HEK293 (cell line): ENCODE results near the gene NDUFA9.

Source experiments
- CTCF ChIA-PET: fragments of 350-600 bp; formaldehyde crosslinking; extraction: SDS; loops from one replicate; lab custom pipeline; 2021; ENCODE audit warnings: antibody characterized with exemption; lab: Yijun Ruan, JAX
- POLR2A ChIA-PET: fragments of 300-600 bp; formaldehyde crosslinking; extraction: SDS; loops from one replicate; lab custom pipeline; 2020; ENCODE audit warnings: antibody characterized with exemption, inconsistent platforms; lab: Yijun Ruan, JAX
- H3K27ac ChIP-seq: fragments of 200-500 bp; sonication (Bioruptor generic); 2 replicates; pipeline ENCODE4 v1.5.1; 2014; ENCODE audit warnings: low read depth, low read length, control low read depth, inconsistent platforms; ENCODE audit errors: extremely low read depth
- H3K36me3 ChIP-seq, 2 experiments: fragments of 200-500 bp in 1 of 2; sonication (Bioruptor generic) in 1 of 2; 1 replicate in 1 of 2; 2 replicates in 1 of 2; pipeline ENCODE4 v1.5.1; 2014 to 2017; ENCODE audit warnings: inconsistent platforms in 2 of 2, low read length in 2 of 2; ENCODE audit not compliant: control insufficient read depth in 2 of 2, insufficient read depth in 1 of 2
- H3K4me1 ChIP-seq: fragments of 200-500 bp; sonication (Bioruptor generic); 2 replicates; pipeline ENCODE4 v1.5.1; 2014; ENCODE audit warnings: mild to moderate bottlenecking, low read length, inconsistent platforms; ENCODE audit not compliant: control insufficient read depth, insufficient read depth
- H3K4me3 ChIP-seq: 2 replicates; pipeline ENCODE4 v1.5.1; 2011; ENCODE audit warnings: low read depth, mild to moderate bottlenecking, control low read depth, low read length, moderate library complexity
- H3K9me3 ChIP-seq: fragments of 200-500 bp; sonication (Bioruptor generic); 2 replicates; pipeline ENCODE4 v1.5.1; 2014; ENCODE audit warnings: low read depth, low read length, inconsistent platforms; ENCODE audit not compliant: control insufficient read depth, insufficient read depth
- HOXC10 ChIP-seq: sonication (generic); formaldehyde crosslinking; IDR thresholded peaks from 2 replicates; pipeline ENCODE4 v1.8.1; 2023; ENCODE audit warnings: mild to moderate bottlenecking, missing genetic modification reagents
- IKZF3 ChIP-seq: fragments of 450-650 bp; IDR thresholded peaks from 2 replicates; pipeline ENCODE4 v1.5.0; 2018; ENCODE audit warnings: missing biosample characterization, mild to moderate bottlenecking, missing genetic modification characterization, moderate library complexity
- KLF9 ChIP-seq: fragments of 450-650 bp; formaldehyde crosslinking; IDR thresholded peaks from 2 replicates; pipeline ENCODE4 v1.5.1; 2016; ENCODE audit warnings: missing biosample characterization, missing genetic modification characterization, low read depth
- SCRT2 ChIP-seq: fragments of 450-650 bp; formaldehyde crosslinking; IDR thresholded peaks from 2 replicates; pipeline ENCODE4 v1.5.1; 2016; ENCODE audit warnings: missing biosample characterization, missing genetic modification characterization
- SP3 ChIP-seq: fragments of 450-650 bp; formaldehyde crosslinking; IDR thresholded peaks from 2 replicates; pipeline ENCODE4 v1.5.1; 2016; ENCODE audit warnings: missing biosample characterization, missing genetic modification characterization
- ZBTB1 ChIP-seq: fragments of 450-650 bp; formaldehyde crosslinking; IDR thresholded peaks from 2 replicates; pipeline ENCODE4 v1.5.1; 2016; ENCODE audit warnings: missing biosample characterization, missing genetic modification characterization
- ZBTB17 ChIP-seq: fragments of 450-650 bp; formaldehyde crosslinking; IDR thresholded peaks from 2 replicates; pipeline ENCODE4 v1.5.1; 2016; ENCODE audit warnings: missing biosample characterization, missing genetic modification characterization
- ZBTB20 ChIP-seq: fragments of 450-650 bp; formaldehyde crosslinking; IDR thresholded peaks from 2 replicates; pipeline ENCODE4 v1.5.1; 2016; ENCODE audit warnings: missing biosample characterization, missing genetic modification characterization
- ZBTB48 ChIP-seq: fragments of 450-650 bp; formaldehyde crosslinking; IDR thresholded peaks from 2 replicates; pipeline ENCODE4 v1.5.1; 2016; ENCODE audit warnings: missing biosample characterization, missing genetic modification characterization
- ZFP41 ChIP-seq: fragments of 450-650 bp; formaldehyde crosslinking; IDR thresholded peaks from 2 replicates; pipeline ENCODE4 v1.5.1; 2016; ENCODE audit warnings: missing biosample characterization, missing genetic modification characterization, borderline replicate concordance
- ZFP69B ChIP-seq: fragments of 450-650 bp; formaldehyde crosslinking; IDR thresholded peaks from 2 replicates; pipeline ENCODE4 v1.5.1; 2016; ENCODE audit warnings: missing biosample characterization, missing genetic modification characterization
- ZIC2 ChIP-seq: fragments of 450-650 bp; formaldehyde crosslinking; IDR thresholded peaks from 2 replicates; pipeline ENCODE4 v1.5.1; 2016; ENCODE audit warnings: missing biosample characterization, missing genetic modification characterization
- ZNF10 ChIP-seq: fragments of 450-650 bp; formaldehyde crosslinking; IDR thresholded peaks from 2 replicates; pipeline ENCODE4 v1.5.1; 2017; ENCODE audit warnings: missing biosample characterization, missing genetic modification characterization
- ZNF169 ChIP-seq: fragments of 450-650 bp; formaldehyde crosslinking; IDR thresholded peaks from 2 replicates; pipeline ENCODE4 v1.5.1; 2016; ENCODE audit warnings: missing biosample characterization, missing genetic modification characterization
- ZNF174 ChIP-seq: fragments of 450-650 bp; formaldehyde crosslinking; IDR thresholded peaks from 2 replicates; pipeline ENCODE4 v1.5.0; 2017; ENCODE audit warnings: missing biosample characterization, mild to moderate bottlenecking, missing genetic modification characterization
- ZNF214 ChIP-seq: fragments of 450-650 bp; formaldehyde crosslinking; IDR thresholded peaks from 2 replicates; pipeline ENCODE4 v1.5.1; 2017; ENCODE audit warnings: missing biosample characterization, mild to moderate bottlenecking, missing genetic modification characterization, borderline replicate concordance
- ZNF292 ChIP-seq: fragments of 450-650 bp; formaldehyde crosslinking; IDR thresholded peaks from 2 replicates; pipeline ENCODE4 v1.5.1; 2016; ENCODE audit warnings: low read depth, missing biosample characterization, missing genetic modification characterization, borderline replicate concordance
- ZNF302 ChIP-seq: fragments of 450-650 bp; formaldehyde crosslinking; IDR thresholded peaks from 2 replicates; pipeline ENCODE4 v1.5.1; 2016; ENCODE audit warnings: missing biosample characterization, missing genetic modification characterization, low read depth
- ZNF335 ChIP-seq: fragments of 450-650 bp; formaldehyde crosslinking; conservative IDR thresholded peaks from 2 replicates; pipeline ENCODE4 v1.5.1; 2016; ENCODE audit warnings: missing biosample characterization, missing genetic modification characterization
- ZNF404 ChIP-seq: fragments of 450-650 bp; formaldehyde crosslinking; IDR thresholded peaks from 2 replicates; pipeline ENCODE4 v1.5.1; 2017; ENCODE audit warnings: missing biosample characterization, missing genetic modification characterization
- ZNF558 ChIP-seq: fragments of 450-650 bp; formaldehyde crosslinking; IDR thresholded peaks from 2 replicates; pipeline ENCODE4 v1.5.1; 2016; ENCODE audit warnings: missing biosample characterization, missing genetic modification characterization
- ZNF560 ChIP-seq: fragments of 450-650 bp; formaldehyde crosslinking; IDR thresholded peaks from 2 replicates; pipeline ENCODE4 v1.5.1; 2017; ENCODE audit warnings: missing biosample characterization, missing genetic modification characterization, borderline replicate concordance
- ZNF571 ChIP-seq: fragments of 450-650 bp; formaldehyde crosslinking; IDR thresholded peaks from 2 replicates; pipeline ENCODE4 v1.5.0; 2017; ENCODE audit warnings: missing biosample characterization, missing genetic modification characterization
- ZNF626 ChIP-seq: fragments of 450-650 bp; sonication (Bioruptor Pico); formaldehyde crosslinking; IDR thresholded peaks from 2 replicates; pipeline ENCODE4 v1.5.1; 2018; ENCODE audit warnings: missing biosample characterization, missing genetic modification characterization, inconsistent platforms
- ZNF664 ChIP-seq: fragments of 450-650 bp; formaldehyde crosslinking; IDR thresholded peaks from 2 replicates; pipeline ENCODE4 v1.5.1; 2016; ENCODE audit warnings: missing biosample characterization, missing genetic modification characterization
- ZNF830 ChIP-seq: fragments of 450-650 bp; IDR thresholded peaks from 2 replicates; pipeline ENCODE4 v1.5.0; 2018; ENCODE audit warnings: missing biosample characterization, missing genetic modification characterization, low read depth, mild to moderate bottlenecking, moderate library complexity
- ZNF843 ChIP-seq: fragments of 450-650 bp; formaldehyde crosslinking; IDR thresholded peaks from 2 replicates; pipeline ENCODE4 v1.5.1; 2016; ENCODE audit warnings: missing biosample characterization, missing genetic modification characterization
- TF ChIP-seq, protein P1 (sequence below): fragments of 450-650 bp; formaldehyde crosslinking; IDR thresholded peaks from 2 replicates; pipeline ENCODE4 v1.5.1; 2017; ENCODE audit warnings: missing biosample characterization, missing genetic modification characterization
- TF ChIP-seq, protein P2 (sequence below): fragments of 450-650 bp; formaldehyde crosslinking; IDR thresholded peaks from 2 replicates; pipeline ENCODE4 v1.5.1; 2016; ENCODE audit warnings: missing biosample characterization, missing genetic modification characterization
- TF ChIP-seq, protein P3 (sequence below): fragments of 450-650 bp; formaldehyde crosslinking; IDR thresholded peaks from 2 replicates; pipeline ENCODE4 v1.5.1; 2016; ENCODE audit warnings: missing biosample characterization, missing genetic modification characterization
- TF ChIP-seq, protein P4 (sequence below): fragments of 450-650 bp; formaldehyde crosslinking; IDR thresholded peaks from 2 replicates; pipeline ENCODE4 v1.5.1; 2016; ENCODE audit warnings: missing biosample characterization, missing genetic modification characterization
- TF ChIP-seq, protein P5 (sequence below): fragments of 450-650 bp; formaldehyde crosslinking; IDR thresholded peaks from 2 replicates; pipeline ENCODE4 v1.5.1; 2016; ENCODE audit warnings: missing biosample characterization, missing genetic modification characterization

The NDUFA9 gene

DNA sequence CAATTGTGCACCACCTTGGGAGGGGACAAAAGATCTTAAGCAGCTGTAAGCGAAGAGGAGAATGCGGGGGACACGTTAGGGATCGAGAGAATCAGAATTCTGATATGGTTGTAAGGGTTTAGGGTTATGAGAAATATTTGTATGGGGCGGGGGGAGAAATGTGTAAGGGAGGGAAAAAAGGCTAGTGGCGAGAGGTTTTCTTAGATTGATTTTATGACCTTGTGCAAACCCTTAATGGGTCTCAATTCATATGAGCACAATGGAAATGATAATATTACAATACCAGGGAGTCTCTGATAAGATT is 396 bp downstream of the NDUFA9 start:
- Histone ChIP-seq H3K27ac (peak overlapping the region; percentile 79), H3K4me1 (peaks cover 19% of the 10 kb centered on the region), H3K4me3 (peak overlapping the region; percentile 80), H3K9me3 (no peaks in the 10 kb centered on the region), H3K36me3 (peaks cover 4% of the 10 kb centered on the region in 2 experiments; a peak in 2 of 3 replicates)
- POLR2A ChIA-PET: interaction anchor here (0.9 to 1.5 kb wide), 5 partner anchors 9 to 111 kb away, joined by 3 to 8 read pairs (median 5); partner anchors contain the start of genes DYRK4 and RAD51AP1
- CTCF ChIA-PET: interaction anchor here (1.1 kb wide), 1 partner anchor 337 kb away, joined by 4 read pairs; no protein-coding TSS in a partner anchor
- no peak for TF ChIP-seq ZFP69B (tag by site-specific recombination)
- TF ChIP-seq, protein P1, sequence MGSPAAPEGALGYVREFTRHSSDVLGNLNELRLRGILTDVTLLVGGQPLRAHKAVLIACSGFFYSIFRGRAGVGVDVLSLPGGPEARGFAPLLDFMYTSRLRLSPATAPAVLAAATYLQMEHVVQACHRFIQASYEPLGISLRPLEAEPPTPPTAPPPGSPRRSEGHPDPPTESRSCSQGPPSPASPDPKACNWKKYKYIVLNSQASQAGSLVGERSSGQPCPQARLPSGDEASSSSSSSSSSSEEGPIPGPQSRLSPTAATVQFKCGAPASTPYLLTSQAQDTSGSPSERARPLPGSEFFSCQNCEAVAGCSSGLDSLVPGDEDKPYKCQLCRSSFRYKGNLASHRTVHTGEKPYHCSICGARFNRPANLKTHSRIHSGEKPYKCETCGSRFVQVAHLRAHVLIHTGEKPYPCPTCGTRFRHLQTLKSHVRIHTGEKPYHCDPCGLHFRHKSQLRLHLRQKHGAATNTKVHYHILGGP (tag by site-specific recombination): no peak
- no peak for TF ChIP-seq ZBTB1 (tag by site-specific recombination)
- TF ChIP-seq ZNF571 (tag by site-specific recombination): no peak
- no peak for TF ChIP-seq IKZF3 (tag by site-specific recombination)
- no peak for TF ChIP-seq ZNF214 (tag by site-specific recombination)
- TF ChIP-seq SP3 (tag by site-specific recombination): no peak
- TF ChIP-seq, protein P2, sequence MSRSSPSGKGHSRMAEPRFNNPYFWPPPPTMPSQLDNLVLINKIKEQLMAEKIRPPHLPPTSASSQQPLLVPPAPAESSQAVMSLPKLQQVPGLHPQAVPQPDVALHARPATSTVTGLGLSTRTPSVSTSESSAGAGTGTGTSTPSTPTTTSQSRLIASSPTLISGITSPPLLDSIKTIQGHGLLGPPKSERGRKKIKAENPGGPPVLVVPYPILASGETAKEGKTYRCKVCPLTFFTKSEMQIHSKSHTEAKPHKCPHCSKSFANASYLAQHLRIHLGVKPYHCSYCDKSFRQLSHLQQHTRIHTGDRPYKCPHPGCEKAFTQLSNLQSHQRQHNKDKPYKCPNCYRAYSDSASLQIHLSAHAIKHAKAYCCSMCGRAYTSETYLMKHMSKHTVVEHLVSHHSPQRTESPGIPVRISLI (tag by site-specific recombination): no peak
- TF ChIP-seq ZNF560: no peak
- peak; percentile 70 for TF ChIP-seq ZBTB17 (tag by site-specific recombination)
- TF ChIP-seq ZNF169 (tag by site-specific recombination): no peak
- TF ChIP-seq ZBTB48: peak; percentile 97
- no peak for TF ChIP-seq ZNF843
- 0 out of 2 replicates have a peak, but pooled peaks have one; percentile 54 for TF ChIP-seq ZNF664 (tag by site-specific recombination)
- TF ChIP-seq, protein P3, sequence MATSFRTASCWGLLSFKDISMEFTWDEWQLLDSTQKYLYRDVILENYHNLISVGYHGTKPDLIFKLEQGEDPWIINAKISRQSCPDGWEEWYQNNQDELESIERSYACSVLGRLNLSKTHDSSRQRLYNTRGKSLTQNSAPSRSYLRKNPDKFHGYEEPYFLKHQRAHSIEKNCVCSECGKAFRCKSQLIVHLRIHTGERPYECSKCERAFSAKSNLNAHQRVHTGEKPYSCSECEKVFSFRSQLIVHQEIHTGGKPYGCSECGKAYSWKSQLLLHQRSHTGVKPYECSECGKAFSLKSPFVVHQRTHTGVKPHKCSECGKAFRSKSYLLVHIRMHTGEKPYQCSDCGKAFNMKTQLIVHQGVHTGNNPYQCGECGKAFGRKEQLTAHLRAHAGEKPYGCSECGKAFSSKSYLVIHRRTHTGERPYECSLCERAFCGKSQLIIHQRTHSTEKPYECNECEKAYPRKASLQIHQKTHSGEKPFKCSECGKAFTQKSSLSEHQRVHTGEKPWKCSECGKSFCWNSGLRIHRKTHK: no peak
- TF ChIP-seq ZNF10: no peak
- no peak for TF ChIP-seq KLF9
- no peak for TF ChIP-seq ZNF174 (tag by site-specific recombination)
- TF ChIP-seq HOXC10: no peak
- no peak for TF ChIP-seq SCRT2 (tag by site-specific recombination)
- no peak for TF ChIP-seq ZNF292 (tag by site-specific recombination)
- TF ChIP-seq ZNF302 (tag by site-specific recombination): no peak
- no peak for TF ChIP-seq ZNF558 (tag by site-specific recombination)
- TF ChIP-seq ZNF335 (tag by site-specific recombination): 0 out of 2 replicates have a peak, but pooled peaks have one; percentile 6
- TF ChIP-seq ZNF404 (tag by site-specific recombination): no peak
- TF ChIP-seq ZFP41 (tag by site-specific recombination): no peak
- 0 out of 2 replicates have a peak, but pooled peaks have one; percentile 1 for TF ChIP-seq ZBTB20
- TF ChIP-seq, protein P4, sequence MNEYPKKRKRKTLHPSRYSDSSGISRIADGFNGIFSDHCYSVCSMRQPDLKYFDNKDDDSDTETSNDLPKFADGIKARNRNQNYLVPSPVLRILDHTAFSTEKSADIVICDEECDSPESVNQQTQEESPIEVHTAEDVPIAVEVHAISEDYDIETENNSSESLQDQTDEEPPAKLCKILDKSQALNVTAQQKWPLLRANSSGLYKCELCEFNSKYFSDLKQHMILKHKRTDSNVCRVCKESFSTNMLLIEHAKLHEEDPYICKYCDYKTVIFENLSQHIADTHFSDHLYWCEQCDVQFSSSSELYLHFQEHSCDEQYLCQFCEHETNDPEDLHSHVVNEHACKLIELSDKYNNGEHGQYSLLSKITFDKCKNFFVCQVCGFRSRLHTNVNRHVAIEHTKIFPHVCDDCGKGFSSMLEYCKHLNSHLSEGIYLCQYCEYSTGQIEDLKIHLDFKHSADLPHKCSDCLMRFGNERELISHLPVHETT: 0 out of 2 replicates have a peak, but pooled peaks have one; percentile 5
- TF ChIP-seq ZNF626 (tag by site-specific recombination): no peak
- TF ChIP-seq, protein P5, sequence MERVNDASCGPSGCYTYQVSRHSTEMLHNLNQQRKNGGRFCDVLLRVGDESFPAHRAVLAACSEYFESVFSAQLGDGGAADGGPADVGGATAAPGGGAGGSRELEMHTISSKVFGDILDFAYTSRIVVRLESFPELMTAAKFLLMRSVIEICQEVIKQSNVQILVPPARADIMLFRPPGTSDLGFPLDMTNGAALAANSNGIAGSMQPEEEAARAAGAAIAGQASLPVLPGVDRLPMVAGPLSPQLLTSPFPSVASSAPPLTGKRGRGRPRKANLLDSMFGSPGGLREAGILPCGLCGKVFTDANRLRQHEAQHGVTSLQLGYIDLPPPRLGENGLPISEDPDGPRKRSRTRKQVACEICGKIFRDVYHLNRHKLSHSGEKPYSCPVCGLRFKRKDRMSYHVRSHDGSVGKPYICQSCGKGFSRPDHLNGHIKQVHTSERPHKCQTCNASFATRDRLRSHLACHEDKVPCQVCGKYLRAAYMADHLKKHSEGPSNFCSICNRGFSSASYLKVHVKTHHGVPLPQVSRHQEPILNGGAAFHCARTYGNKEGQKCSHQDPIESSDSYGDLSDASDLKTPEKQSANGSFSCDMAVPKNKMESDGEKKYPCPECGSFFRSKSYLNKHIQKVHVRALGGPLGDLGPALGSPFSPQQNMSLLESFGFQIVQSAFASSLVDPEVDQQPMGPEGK: peak; percentile 22; the same call in 1 of the 2 replicates
- TF ChIP-seq ZNF830 (tag by site-specific recombination): no peak
- TF ChIP-seq ZIC2 (tag by site-specific recombination): no peak
